Loucy (cell line): ENCODE results near the gene TMEM86A.

Experiments used
- CTCF ChIP-seq: fragments of 200-600 bp; sonication (generic); conservative IDR thresholded peaks from 2 replicates; pipeline ENCODE4 v1.5.1; 2014; ENCODE audit warnings: mild to moderate bottlenecking, antibody characterized with exemption, low read length
- EZH2phosphoT487 ChIP-seq: fragments of 200-600 bp; IDR thresholded peaks from 2 replicates; pipeline ENCODE4 v1.6.1; 2018; ENCODE audit warnings: antibody characterized with exemption, mild to moderate bottlenecking, moderate library complexity, borderline replicate concordance

GRCh38 chr11:18671246-18671645, 27.3 kb upstream of the TMEM86A start:
- TF ChIP-seq CTCF (no peak), EZH2phosphoT487 (no peak)
